Cardiac fibroblast (primary cell): ENCODE measurements around the gene APCDD1.

Experiments
- DNase-seq, 2 donors: peaks; one replicate each; pipeline versions ENCODE4 v3.0.0 to v3.0.0-alpha.2; 2010; ENCODE audit warnings: low read depth in 2 of 2
- H3K4me3 ChIP-seq, 2 donors: replicated peaks in 1 of 2; 1 replicate in 1 of 2; 2 replicates in 1 of 2; pipeline ENCODE4 v1.5.1; 2011; ENCODE audit warnings: low read depth in 2 of 2, low read length in 2 of 2, mild to moderate bottlenecking in 2 of 2, moderate library complexity in 1 of 2
- TF ChIP-seq, protein P1 (sequence below): IDR thresholded peaks from one replicate; pipeline ENCODE4 v1.5.1; 2011; ENCODE audit warnings: low read depth, mild to moderate bottlenecking, low read length, inconsistent platforms

APCDD1 gene

DNA sequence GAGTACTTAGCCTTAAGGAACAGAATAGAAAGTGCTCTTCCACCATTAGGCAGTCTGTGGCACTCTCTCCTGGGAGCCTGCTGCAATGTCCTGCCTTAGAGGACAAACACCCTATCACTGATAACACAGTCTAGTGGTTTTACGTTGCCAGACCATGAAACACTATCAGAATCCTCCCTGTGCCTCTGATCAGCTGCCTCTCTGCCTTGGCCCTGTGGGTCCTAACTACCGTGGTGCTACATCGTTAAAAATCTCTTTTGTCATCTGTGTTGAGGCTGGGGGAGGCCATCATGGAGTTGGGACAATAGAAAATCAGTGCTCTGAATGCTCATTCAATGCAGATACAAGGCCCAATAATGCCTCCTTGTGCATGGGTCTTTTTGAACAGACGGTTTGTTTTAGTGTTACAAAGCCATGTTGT, 11.9 kb upstream of the APCDD1 start:
- no peak overlapping the region for H3K4me3 ChIP-seq
- TF ChIP-seq, protein P1, sequence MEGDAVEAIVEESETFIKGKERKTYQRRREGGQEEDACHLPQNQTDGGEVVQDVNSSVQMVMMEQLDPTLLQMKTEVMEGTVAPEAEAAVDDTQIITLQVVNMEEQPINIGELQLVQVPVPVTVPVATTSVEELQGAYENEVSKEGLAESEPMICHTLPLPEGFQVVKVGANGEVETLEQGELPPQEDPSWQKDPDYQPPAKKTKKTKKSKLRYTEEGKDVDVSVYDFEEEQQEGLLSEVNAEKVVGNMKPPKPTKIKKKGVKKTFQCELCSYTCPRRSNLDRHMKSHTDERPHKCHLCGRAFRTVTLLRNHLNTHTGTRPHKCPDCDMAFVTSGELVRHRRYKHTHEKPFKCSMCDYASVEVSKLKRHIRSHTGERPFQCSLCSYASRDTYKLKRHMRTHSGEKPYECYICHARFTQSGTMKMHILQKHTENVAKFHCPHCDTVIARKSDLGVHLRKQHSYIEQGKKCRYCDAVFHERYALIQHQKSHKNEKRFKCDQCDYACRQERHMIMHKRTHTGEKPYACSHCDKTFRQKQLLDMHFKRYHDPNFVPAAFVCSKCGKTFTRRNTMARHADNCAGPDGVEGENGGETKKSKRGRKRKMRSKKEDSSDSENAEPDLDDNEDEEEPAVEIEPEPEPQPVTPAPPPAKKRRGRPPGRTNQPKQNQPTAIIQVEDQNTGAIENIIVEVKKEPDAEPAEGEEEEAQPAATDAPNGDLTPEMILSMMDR: no peak
- DNase-seq: no peak

DNA sequence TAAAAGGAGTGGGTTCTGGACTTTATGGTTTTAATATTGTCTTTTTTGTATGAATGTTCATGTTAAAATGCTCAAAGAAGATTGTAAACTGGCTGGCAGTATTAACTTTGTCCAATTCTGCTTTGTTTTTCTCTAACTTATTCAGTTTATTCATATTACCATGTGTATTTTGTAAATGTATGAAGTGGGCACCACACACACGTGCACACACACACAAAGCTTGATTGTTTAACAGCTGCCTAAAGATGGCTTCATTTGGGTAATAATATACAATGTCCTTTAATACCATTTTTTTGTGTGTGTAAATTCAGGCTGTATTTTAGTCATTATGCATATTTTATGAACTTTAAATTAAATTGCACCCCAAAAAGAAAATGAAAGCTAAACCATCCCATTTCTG, 11.4 kb upstream of the APCDD1 start:
- no peak for DNase-seq
- TF ChIP-seq, protein P1: no peak
- no peak overlapping the region for H3K4me3 ChIP-seq

DNA sequence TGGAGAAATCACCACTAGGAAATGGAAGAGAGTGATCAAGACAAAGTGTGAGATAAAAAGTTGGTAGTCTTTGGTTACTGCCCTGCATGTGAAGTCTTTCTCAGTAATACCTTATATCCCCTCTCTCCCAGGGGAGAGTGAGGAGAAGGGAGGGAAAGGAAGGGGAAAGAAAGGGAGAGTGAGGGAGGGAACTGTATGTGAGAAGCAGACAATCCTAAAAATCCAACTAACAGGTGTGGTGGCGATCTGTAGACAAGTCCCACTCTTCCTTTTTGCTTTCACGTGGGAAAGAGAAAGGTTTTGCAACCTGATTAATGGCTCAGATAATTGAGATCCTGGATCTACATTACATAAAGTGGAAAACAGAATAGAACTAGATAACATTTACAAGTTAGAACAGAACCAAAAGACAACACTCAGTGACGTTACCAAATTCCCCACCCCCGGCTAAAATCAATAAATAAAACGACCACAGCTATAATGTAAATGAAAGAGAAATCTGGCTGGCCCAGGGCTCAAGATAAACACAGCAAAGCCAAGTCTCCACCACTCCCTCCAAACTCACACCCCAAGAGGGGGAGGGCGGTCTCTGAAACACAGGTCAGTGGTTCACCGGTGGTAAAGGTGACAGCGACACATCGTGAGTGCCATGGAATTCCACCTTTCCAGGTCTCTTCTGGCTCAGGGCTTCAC, 10.0 kb upstream of the APCDD1 start:
- TF ChIP-seq, protein P1: no peak
- no peak overlapping the region for H3K4me3 ChIP-seq
- no peak for DNase-seq

DNA sequence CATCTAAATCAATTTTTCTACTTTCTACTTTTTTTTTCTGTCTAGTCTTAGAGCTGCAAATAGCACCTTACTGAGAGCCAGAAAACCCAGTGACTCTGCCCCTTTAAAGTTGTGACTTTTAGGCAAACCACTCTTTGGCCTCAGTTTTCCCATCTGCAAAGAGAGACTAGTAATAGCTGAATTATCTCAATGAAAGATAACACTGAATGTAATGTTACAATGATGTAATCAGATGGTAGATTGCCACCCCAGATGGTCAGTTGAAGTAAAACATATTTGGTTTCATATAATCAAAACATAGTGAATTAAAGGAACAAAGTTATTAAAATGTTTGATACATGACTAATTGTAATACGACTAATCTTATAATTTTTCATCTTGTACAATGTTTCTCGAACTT, 5.0 kb upstream of the APCDD1 start:
- TF ChIP-seq, protein P1: no peak
- no peak for DNase-seq
- H3K4me3 ChIP-seq: no peak overlapping the region

DNA sequence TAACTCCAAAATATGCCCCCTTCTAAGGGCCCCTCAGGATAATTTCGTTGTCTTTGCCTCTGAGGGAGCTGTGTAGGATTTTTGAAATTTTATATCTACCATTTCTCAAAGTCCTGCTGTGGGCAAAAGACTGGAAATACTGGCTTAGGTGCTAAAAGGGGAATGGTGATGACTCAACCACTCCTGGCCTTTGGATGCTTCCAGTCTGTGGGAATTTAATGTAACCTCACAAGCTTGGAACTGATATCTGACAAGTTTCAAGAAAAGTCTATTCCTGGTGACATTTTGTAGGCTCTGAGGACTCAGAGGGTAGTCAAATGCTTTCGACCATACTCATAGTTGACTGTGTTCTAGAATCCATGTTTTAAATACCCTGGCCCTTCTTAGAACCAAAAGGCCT, 3.4 kb upstream of the APCDD1 start:
- no peak for DNase-seq
- no peak overlapping the region for H3K4me3 ChIP-seq

DNA sequence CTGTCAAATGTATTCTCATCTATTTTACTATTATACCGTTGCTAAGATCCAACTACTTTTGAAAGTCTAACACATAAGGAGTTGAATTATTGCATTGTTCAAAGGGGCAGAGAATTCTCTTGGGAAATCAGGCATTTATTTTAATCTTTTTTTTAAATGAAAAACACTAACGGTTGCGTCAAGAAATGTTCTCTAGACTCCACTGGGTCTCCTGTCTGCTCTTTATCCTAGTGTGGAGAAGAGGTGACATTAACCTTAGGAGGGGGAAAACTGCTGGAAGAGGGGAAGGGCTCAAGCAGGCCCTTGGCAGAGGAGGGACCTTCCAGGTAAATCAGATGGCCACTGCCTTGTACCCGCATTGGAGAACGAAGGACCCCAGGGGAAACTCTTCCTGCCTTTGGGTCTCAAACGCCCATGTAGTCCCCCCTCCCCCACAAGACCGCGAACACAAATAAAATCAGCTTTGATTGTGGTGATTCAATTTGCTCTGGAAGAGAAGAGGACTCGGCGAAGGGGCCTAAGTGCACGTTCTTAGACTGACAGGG, 1.1 kb upstream of the APCDD1 start:
- TF ChIP-seq, protein P1: no peak
- peak in 1 of 2 donors; percentile 58 for DNase-seq
- H3K4me3 ChIP-seq: no peak overlapping the region

More for the DNA sequence above, 3.4 kb upstream of the APCDD1 start:
- TF ChIP-seq, protein P1: no peak
